Calu3 (cell line): ENCODE data around the gene CAV3. TPM values are rescaled to one million over a fixed set of nuclear protein-coding genes. Genes with fewer than 3 reads are reported as not detected.

Experiments used
- BruUV-seq: library from RNA; stranded (reverse); fragments of 400-500 nt; replicated peaks from 2 replicates; lab custom pipeline; 2021; lab: Mats Ljungman, UMichigan
- CTCF ChIA-PET: fragments of 300-600 bp; sonication (Branson Sonifier 250); formaldehyde crosslinking; loops from one replicate; lab custom pipeline; 2022; ENCODE audit warnings: antibody characterized with exemption; lab: Charles Lee
- DNase-seq: peaks from one replicate; pipeline ENCODE4 v3.0.0; 2022
- H3K27ac Mint-ChIP-seq: one replicate; pipeline ENCODE4 v1.8.0; 2022; ENCODE audit warnings: mixed read lengths; ENCODE audit not compliant: unreplicated experiment
- H3K27me3 Mint-ChIP-seq: one replicate; pipeline ENCODE4 v1.8.0; 2022; ENCODE audit warnings: mixed read lengths; ENCODE audit not compliant: unreplicated experiment
- H3K36me3 Mint-ChIP-seq: one replicate; pipeline ENCODE4 v1.8.0; 2022; ENCODE audit warnings: mild to moderate bottlenecking, moderate library complexity, mixed read lengths; ENCODE audit not compliant: insufficient read depth, unreplicated experiment
- H3K4me1 Mint-ChIP-seq: one replicate; pipeline ENCODE4 v1.8.0; 2022; ENCODE audit warnings: mild to moderate bottlenecking, low read depth, mixed read lengths; ENCODE audit not compliant: unreplicated experiment
- H3K4me3 Mint-ChIP-seq: one replicate; pipeline ENCODE4 v1.8.0; 2022; ENCODE audit warnings: mild to moderate bottlenecking, low read depth, moderate library complexity, mixed read lengths; ENCODE audit not compliant: unreplicated experiment
- H3K9me3 Mint-ChIP-seq: one replicate; pipeline ENCODE4 v1.8.0; 2022; ENCODE audit warnings: low read depth, mixed read lengths; ENCODE audit not compliant: unreplicated experiment
- intact Hi-C: fragments of 100-400 bp; cut with micrococcal nuclease; formaldehyde crosslinking; loops from one replicate; pipeline ENCODE4 v1.10.0; 2022; ENCODE audit not compliant: unreplicated experiment
- total RNA-seq: library from RNA; stranded (reverse); gene quantifications from 2 replicates; pipeline ENCODE4 v1.2.3, GENCODE V29; 2022
- TF ChIP-seq, protein P1 (sequence below): fragments of 200-600 bp; IDR thresholded peaks from one replicate; pipeline ENCODE4 v1.8.0; 2022; ENCODE audit warnings: antibody characterized with exemption; ENCODE audit not compliant: unreplicated experiment

The CAV3 gene
- total RNA-seq, 1 experiment from 2014 or later, result not detected

DNA sequence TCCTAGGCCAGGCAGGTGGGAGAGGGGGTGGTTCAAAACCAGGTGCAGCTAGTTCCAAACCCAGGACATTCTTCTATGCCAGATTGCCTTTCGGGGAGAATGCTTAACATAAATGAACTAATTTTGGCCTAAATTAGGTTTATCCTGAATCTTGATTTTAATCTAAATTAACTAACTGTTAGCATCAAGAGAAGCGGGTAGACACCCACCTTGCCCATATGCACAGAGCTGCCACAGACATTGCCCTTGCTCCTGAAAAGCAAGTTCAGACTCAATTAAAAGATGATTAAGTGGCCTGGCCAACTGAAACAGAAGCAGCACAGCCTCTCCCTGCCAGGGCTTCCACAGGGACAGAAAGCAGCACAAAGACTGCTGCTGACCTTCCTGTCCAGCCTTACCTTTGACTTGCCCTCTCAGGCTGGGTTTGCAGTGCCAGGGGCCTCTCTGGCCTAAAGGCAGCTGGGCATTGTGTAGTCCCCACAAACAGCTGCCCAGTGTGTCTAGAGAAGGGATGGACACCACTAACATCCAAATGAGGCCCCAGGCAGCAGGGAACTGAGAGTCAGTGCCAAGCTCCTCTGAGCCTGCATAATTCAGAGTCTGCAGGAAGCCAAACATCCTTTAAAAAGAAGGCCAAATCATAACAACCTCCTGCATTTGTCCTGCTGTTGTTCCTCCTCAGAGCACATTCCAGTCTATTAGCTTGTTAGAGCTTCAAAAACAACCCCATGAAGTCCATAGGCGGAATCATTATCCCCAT lies 51.3 kb downstream of the CAV3 start:
- Mint-ChIP-seq H3K9me3 (no peaks in the 10 kb centered on the region), H3K4me1 (no peaks in the 10 kb centered on the region), H3K4me3 (no peak overlapping the region), H3K27me3 (no peaks in the 10 kb centered on the region), H3K36me3 (no peaks in the 10 kb centered on the region), H3K27ac (no peak overlapping the region)
- no peak for DNase-seq
- CTCF ChIA-PET, result no interaction called here
- TF ChIP-seq, protein P1, sequence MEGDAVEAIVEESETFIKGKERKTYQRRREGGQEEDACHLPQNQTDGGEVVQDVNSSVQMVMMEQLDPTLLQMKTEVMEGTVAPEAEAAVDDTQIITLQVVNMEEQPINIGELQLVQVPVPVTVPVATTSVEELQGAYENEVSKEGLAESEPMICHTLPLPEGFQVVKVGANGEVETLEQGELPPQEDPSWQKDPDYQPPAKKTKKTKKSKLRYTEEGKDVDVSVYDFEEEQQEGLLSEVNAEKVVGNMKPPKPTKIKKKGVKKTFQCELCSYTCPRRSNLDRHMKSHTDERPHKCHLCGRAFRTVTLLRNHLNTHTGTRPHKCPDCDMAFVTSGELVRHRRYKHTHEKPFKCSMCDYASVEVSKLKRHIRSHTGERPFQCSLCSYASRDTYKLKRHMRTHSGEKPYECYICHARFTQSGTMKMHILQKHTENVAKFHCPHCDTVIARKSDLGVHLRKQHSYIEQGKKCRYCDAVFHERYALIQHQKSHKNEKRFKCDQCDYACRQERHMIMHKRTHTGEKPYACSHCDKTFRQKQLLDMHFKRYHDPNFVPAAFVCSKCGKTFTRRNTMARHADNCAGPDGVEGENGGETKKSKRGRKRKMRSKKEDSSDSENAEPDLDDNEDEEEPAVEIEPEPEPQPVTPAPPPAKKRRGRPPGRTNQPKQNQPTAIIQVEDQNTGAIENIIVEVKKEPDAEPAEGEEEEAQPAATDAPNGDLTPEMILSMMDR, result no peak
- intact Hi-C loops, result no loop called here
- BruUV-seq, result no TSS peak

DNA sequence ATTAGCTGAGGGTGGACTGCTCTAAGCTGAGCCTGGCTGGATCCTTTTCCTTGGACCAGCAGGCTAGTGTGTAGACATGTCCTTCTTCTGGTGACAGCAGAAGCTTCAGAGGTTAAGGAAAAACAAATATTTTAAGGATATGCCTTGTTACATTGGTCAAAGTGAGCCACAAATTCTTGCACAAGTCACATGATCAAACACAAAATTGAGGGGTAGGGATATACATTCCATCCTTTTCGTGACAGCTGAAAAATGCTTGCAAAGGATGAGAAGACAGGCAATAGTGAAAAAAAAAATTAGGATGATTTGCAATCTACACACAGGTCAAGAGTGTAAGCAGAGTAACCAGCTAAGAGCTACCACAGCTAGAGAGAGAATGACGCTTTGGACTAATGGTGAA lies 56.9 kb downstream of the CAV3 start:
- DNase-seq, result no peak
- Mint-ChIP-seq H3K36me3 (no peaks in the 10 kb centered on the region), H3K4me3 (no peak overlapping the region), H3K27ac (no peak overlapping the region), H3K4me1 (no peaks in the 10 kb centered on the region), H3K9me3 (no peaks in the 10 kb centered on the region), H3K27me3 (no peaks in the 10 kb centered on the region)
- TF ChIP-seq, protein P1, result no peak
- intact Hi-C loops, result no loop called here
- no TSS peak for BruUV-seq
- CTCF ChIA-PET, result no interaction called here

DNA sequence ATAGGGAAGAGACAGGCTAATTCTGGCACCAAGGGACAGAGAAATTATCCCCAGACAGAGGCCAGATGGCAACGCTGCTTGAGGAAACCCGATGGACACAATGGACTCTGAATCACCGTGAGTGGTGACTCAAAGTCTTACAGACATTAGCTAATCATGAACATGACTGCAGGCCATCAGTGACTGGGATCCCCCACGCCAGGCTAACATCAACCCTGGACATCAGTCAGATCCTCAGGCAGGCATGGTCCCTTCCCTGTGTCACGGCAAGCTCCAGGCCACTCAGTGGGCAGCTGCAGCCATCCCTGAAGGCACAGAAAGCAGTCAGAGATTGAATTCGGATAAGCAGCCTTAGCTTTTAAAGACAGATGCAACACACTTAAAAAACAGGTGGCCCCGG lies 59.6 kb downstream of the CAV3 start:
- BruUV-seq, result no TSS peak
- intact Hi-C loops, result no loop called here
- no peaks in the 10 kb centered on the region for H3K4me1 Mint-ChIP-seq
- CTCF ChIA-PET, result no interaction called here
- no peaks in the 10 kb centered on the region for H3K9me3 Mint-ChIP-seq
- DNase-seq, result no peak
- no peaks in the 10 kb centered on the region for H3K36me3 Mint-ChIP-seq
- no peak overlapping the region for H3K27ac Mint-ChIP-seq
- H3K27me3 Mint-ChIP-seq, result no peaks in the 10 kb centered on the region
- H3K4me3 Mint-ChIP-seq, result no peak overlapping the region
- TF ChIP-seq, protein P1, result no peak

DNA sequence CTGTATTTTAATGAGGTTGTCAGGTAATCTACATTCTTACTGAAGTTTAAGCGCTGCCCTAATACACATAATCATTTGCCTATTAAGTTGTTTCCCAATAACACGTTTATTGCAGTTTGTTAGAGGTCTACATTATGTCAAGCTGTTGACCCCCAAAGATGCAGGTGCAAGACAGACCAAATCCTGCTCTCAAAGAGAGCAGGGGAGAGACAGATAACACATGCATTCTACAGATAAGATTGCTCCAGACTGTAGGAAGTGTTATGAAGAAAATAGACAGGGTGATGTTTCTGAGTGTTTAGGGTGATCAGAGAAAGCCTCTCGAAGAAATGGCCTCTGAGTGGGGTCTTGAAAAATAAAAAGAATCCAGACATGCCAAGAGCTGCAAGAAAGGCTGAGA lies 60.6 kb downstream of the CAV3 start:
- TF ChIP-seq, protein P1, result no peak
- intact Hi-C loops, result no loop called here
- no peaks in the 10 kb centered on the region for H3K27me3 Mint-ChIP-seq
- BruUV-seq, result no TSS peak
- H3K9me3 Mint-ChIP-seq, result no peaks in the 10 kb centered on the region
- H3K36me3 Mint-ChIP-seq, result no peaks in the 10 kb centered on the region
- H3K4me1 Mint-ChIP-seq, result no peaks in the 10 kb centered on the region
- H3K27ac Mint-ChIP-seq, result no peak overlapping the region
- CTCF ChIA-PET, result no interaction called here
- DNase-seq, result no peak
- no peak overlapping the region for H3K4me3 Mint-ChIP-seq

Other genes with a start within 250 kb of the CAV3 start
- gene LMCD1, start 232.0 kb upstream of the CAV3 start, total RNA-seq, result 21.9 and 46.0 TPM in 2 replicates
- 0.54 TPM in 1 of 2 replicates, not detected in the other for gene SSUH2, start 89.0 kb upstream of the CAV3 start, total RNA-seq
- 2.8 and 3.4 TPM in 2 replicates for gene OXTR, start 35.8 kb downstream of the CAV3 start, total RNA-seq
- gene RAD18, start 229.7 kb downstream of the CAV3 start, total RNA-seq, result 20.7 and 25.8 TPM in 2 replicates